Measurements from ENCODE around the gene SLCO6A1.

- TF ChIP-seq POLR2A (IDR thresholded peaks at IDR 0.05; ENCODE audit: extremely low read depth, insufficient read length) (no peak), MYC (IDR thresholded peaks at IDR 0.05; ENCODE audit: low read depth, low read length) (no peak), CTCF (IDR thresholded peaks at IDR 0.05; ENCODE audit: low read depth, low read length) (no peak)
Measured at GRCh38 chr5:102375876-102376275, 122.9 kb downstream of the SLCO6A1 start.

Data from NB4 (cell line).